ENCODE results near the gene MRPL24. TPM values are rescaled to one million over a fixed set of nuclear protein-coding genes. Genes with fewer than 3 reads are reported as not detected.

Gene MRPL24
- total and polyA plus RNA-seq, 2 of the 13 experiments (the other 11 are each of a cell fraction or from before 2014, with no cell fraction given): 38.1 to 42.9 TPM

- TF ChIP-seq AKNA (CRISPR knock-in tag; IDR thresholded peaks at IDR 0.05; ENCODE audit: borderline replicate concordance) (no peak), TP53 (CRISPR knock-in tag; conservative IDR thresholded peaks at IDR 0.05) (no peak), ATM (IDR thresholded peaks at IDR 0.05; ENCODE audit: borderline replicate concordance) (no peak), ZNF709 (CRISPR knock-in tag; IDR thresholded peaks at IDR 0.05) (no peak), ZNF230 (CRISPR knock-in tag; IDR thresholded peaks at IDR 0.05) (no peak), CBX5 (CRISPR knock-in tag; IDR thresholded peaks at IDR 0.05; ENCODE audit: borderline replicate concordance) (no peak), KAT2B (IDR thresholded peaks at IDR 0.05; ENCODE audit: borderline replicate concordance, low read depth, low read length) (no peak), MTF1 (CRISPR knock-in tag; IDR thresholded peaks at IDR 0.05) (no peak), ZNF280B (CRISPR knock-in tag; IDR thresholded peaks at IDR 0.05; ENCODE audit: borderline replicate concordance) (no peak), ZMAT5 (CRISPR knock-in tag; IDR thresholded peaks at IDR 0.05; ENCODE audit: borderline replicate concordance, low read depth) (no peak), NR3C1 (CRISPR knock-in tag; IDR thresholded peaks at IDR 0.05) (no peak), ZNF569 (CRISPR knock-in tag; IDR thresholded peaks at IDR 0.05; ENCODE audit: borderline replicate concordance) (no peak), TEAD3 (CRISPR knock-in tag; optimal IDR thresholded peaks at IDR 0.05; ENCODE audit: borderline replicate concordance) (peak; percentile 59), ZFX (CRISPR knock-in tag; IDR thresholded peaks at IDR 0.05; ENCODE audit: low read depth) (peak; percentile 84), MEIS1 (CRISPR knock-in tag; IDR thresholded peaks at IDR 0.05; ENCODE audit: borderline replicate concordance) (no peak), ZNF460 (CRISPR knock-in tag; IDR thresholded peaks at IDR 0.05; ENCODE audit: borderline replicate concordance) (no peak), ZNF781 (CRISPR knock-in tag; IDR thresholded peaks at IDR 0.05; ENCODE audit: borderline replicate concordance, not compliant biosample characterization) (no peak), PRDM15 (CRISPR knock-in tag; IDR thresholded peaks at IDR 0.05) (no peak)
Observed at GRCh38 chr1:156746728-156747631, 6.1 kb upstream of the MRPL24 start (continued).

All from HepG2 (cell line).